Putamen (tissue), 1 donor: ENCODE measurements around the gene NOX1.
"Not testable (repeated sequence)": the region's sequence is repeated elsewhere in the genome, so short reads cannot be mapped to it uniquely, and the experiment has no call there.

Experiments
- DNase-seq: peaks from one replicate; pipeline ENCODE4 v3.0.0-alpha.2; 2016; ENCODE audit warnings: low spot score

Gene NOX1

GRCh38 chrX:100819534-100819836 is 54.7 kb downstream of the NOX1 start:
- DNase-seq: no peak

- DNase-seq: no peak
Measured at GRCh38 chrX:100817340-100817739, 56.8 kb downstream of the NOX1 start.

DNA sequence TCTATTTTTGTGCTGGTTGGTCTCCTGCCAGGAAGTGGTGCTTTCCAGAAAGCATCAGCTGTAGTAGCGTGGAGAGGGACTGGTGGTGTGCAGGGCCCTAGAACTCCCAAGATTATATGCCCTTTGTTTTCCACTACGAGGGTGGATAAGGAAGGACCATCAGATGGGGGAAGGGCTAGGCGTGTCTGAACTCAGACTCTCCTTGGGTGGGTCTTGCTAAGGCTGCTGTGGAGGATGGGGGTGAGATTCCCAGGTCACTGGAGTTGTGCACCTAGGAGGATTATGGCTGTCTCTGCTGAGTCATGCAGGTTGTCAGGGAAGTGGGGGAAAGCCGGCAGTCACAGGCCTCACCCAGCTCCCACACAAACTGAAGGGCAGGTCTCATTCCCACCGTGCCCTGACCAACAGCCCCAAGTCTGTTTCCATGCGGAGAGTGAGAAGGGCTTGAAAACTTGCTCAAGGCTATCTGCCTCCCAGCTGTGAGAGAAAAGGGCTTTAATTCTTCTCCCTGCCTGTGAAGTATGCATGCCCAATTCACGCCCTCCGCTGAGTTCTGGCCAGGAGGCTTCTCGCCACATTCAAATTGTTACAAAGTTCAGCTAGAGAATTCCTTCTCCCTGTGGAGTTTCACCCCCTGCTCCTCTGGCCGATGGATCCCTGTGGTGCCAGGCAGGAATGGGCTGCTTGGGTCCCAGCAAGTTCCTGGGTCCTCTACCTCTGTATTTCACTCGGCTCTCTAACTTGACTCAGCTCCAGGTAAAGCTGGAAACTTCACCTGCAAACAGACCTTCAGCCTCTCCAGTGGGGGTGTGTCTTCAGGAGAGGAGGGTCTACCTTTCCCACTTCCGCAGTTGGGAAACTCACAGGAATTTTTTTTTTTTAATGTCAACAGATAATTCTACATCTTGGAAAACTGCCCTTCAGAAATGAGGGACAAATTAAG is 61.7 kb downstream of the NOX1 start:
- no peak for DNase-seq

DNA sequence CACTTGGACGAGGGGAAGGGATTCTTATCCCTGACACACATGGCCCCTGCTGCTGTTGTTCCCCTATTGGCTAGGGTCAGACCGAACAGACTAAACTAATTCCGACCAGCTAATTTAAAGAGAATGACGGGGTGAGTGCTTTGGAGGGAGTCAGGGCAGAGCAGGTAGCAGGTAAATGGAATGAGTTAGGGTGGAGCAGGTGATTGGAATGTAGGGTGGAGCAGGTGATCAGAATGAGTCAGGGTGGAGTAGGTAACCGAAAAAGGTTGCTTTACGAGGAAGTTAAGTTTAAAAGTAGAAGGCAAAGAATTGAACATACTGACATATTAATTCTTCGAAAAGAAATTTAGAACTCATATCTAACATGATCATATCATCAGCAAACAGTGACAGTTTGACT is 65.9 kb downstream of the NOX1 start:
- not testable (repeated sequence) for DNase-seq

DNA sequence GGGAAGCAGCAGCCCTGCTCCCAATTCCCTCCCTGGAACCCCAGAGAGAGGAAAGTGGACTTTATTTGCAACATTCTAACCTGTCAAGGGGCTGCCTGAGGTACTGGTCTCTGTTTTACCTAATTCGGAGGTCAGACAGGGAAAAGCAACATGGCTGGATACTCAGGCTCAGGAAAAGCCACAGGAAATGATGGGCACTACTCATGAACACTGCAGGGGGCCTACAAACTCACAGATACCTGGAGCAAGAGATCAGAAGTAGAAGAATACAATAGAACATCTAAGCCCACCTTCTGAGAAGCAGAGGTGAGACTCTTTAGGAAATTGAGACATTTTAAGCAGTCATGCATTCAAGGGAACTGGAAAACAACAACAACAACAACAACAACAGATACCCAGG is 69.4 kb downstream of the NOX1 start:
- DNase-seq: no peak

GRCh38 chrX:100802843-100803242 is 71.3 kb downstream of the NOX1 start:
- no peak for DNase-seq

DNA sequence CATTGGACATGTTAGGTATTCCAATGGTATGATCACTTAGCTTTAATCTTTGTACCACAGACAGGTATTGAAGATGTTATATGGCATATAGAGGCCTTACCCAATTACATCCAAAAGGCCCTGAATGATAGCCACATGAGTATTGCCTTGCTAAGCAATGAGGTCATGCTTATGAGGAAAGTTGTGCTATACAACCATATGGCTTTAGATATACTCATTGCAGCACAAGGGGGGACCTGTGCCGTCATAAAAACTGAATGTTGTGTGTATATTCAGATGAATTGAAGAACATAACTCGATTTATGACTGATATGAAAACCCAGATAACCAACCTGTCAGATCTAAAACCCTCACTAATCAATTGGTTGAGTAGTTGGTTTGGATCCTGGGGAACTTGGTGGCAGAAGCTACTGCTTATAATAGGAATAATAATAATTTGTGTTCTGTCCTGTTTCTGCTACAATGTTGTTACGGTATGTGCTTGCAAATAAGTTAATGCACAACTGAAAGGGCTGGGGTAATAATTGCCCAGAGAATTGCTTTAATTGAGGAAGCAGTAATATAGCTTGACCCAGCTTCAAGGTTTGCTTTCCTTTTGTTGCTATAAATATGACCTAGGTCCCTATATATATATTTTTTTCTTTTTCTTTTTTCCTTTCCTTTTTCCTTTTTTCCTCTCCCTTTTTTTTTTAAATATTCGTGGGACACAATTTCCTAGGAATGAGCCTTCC is 75.5 kb downstream of the NOX1 start:
- DNase-seq: no peak

GRCh38 chrX:100797359-100797758 is 76.8 kb downstream of the NOX1 start:
- DNase-seq: no peak

- DNase-seq: not testable (repeated sequence)
Measured at GRCh38 chrX:100796371-100796770, 77.8 kb downstream of the NOX1 start.
